T-helper 2 cell treated with Interferon-gamma antibody and Interleukin-4, amounts not matched to agents 5 μg/mL and 100 μg/mL, for 36 hours (primary cell): ENCODE data around the gene TMEM143.

ENCODE experiments used
- DNase-seq: peaks from one replicate; pipeline ENCODE4 v3.0.0; 2021; ENCODE audit warnings: low spot score
- H3K27ac Mint-ChIP-seq: one replicate; pipeline ENCODE4 v1.8.0; 2021; ENCODE audit warnings: mild to moderate bottlenecking, mixed read lengths
- H3K27me3 Mint-ChIP-seq: one replicate; pipeline ENCODE4 v1.8.0; 2021; ENCODE audit warnings: low read depth, mixed read lengths
- H3K36me3 Mint-ChIP-seq: one replicate; pipeline ENCODE4 v1.8.0; 2021; ENCODE audit warnings: low read depth, mixed read lengths
- H3K4me1 Mint-ChIP-seq: one replicate; pipeline ENCODE4 v1.8.0; 2021; ENCODE audit warnings: low read depth, mixed read lengths
- H3K4me3 Mint-ChIP-seq: one replicate; pipeline ENCODE4 v1.8.0; 2022; ENCODE audit warnings: mild to moderate bottlenecking, moderate library complexity, mixed read lengths
- H3K9me3 Mint-ChIP-seq: one replicate; pipeline ENCODE4 v1.8.0; 2021; ENCODE audit warnings: mixed read lengths

Gene TMEM143

DNA sequence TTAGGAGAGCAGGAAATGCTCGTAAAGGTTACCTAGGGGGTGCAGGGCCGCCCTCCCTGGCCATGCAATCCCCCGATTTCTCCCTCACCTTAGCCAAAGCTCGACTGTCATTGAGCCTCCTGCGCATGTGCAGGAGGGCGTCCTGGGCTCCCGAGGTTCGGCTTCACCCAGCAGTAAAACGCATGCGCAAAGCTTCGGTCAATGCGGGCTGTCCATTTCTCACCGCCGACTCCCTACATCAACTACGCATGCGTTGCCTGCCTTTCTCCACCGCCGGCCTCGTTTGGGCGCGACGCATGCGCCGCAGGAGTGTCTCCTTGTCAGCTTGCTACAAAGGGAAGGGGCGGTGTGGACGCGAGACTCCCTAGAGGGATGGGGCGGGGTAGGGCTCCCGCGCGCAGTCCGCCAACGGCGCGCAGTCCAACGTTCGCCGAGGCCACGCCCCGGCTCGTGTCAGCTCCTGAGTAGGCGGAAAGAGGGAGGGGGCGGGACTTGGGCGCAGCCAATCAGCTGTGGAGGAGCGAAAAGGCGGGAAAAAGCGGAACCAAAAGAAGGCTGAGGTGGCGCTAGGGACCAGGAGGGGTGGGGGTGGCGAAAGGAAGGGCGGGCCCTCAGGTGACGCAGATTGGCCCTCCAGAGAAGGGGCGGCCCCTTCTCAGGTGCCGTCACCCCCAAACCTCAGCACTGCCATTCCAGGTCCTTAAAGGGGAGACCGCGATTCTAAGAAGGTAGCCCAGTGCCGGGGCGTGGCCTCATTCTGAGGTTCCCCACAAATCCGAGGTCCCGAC is at the start of gene TMEM143, which contains the start of gene SYNGR4:
TMEM143 (minus strand) TSS at position 131 of the 788 bp plus-strand sequence; CDS start at position 111, 20 bp downstream.
SYNGR4 (plus strand) TSS at position 558 of the 788 bp plus-strand sequence. CDS start 1,476 bp downstream, outside the sequence.
- Mint-ChIP-seq H3K36me3 (peaks cover 3% of the 10 kb centered on the region), H3K4me3 (peak within 1 kb of the TSS; percentile 85), H3K27me3 (peaks cover 4% of the 10 kb centered on the region), H3K9me3 (no peaks in the 10 kb centered on the region), H3K27ac (peak within 1 kb of the TSS; percentile 94), H3K4me1 (peaks cover 21% of the 10 kb centered on the region)
- DNase-seq: peak; percentile 99

DNA sequence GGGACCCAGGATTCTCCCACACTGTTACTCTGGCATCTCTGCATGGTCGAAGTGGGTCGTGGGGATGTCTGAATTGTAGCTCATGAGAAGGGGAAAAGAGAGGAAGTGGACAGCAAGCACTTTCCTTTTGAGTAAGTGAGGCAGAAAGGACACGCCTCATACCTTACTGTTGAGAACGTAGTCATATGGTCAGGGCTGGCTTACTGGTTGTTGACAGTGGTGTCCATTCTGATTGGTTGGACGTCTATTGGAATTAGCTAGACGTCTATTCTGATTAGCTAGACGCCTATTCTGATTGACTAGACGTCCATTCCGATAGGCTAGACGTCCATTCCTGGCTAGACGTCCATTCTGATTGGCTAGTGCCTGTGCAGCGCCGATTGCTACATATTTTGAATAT is 42.1 kb upstream of the TMEM143 start:
- H3K4me1 Mint-ChIP-seq: peaks cover 8% of the 10 kb centered on the region
- DNase-seq: no peak
- no peak overlapping the region for H3K27ac Mint-ChIP-seq
- H3K27me3 Mint-ChIP-seq: peaks cover 8% of the 10 kb centered on the region
- no peaks in the 10 kb centered on the region for H3K9me3 Mint-ChIP-seq
- H3K4me3 Mint-ChIP-seq: no peak overlapping the region
- no peaks in the 10 kb centered on the region for H3K36me3 Mint-ChIP-seq

DNA sequence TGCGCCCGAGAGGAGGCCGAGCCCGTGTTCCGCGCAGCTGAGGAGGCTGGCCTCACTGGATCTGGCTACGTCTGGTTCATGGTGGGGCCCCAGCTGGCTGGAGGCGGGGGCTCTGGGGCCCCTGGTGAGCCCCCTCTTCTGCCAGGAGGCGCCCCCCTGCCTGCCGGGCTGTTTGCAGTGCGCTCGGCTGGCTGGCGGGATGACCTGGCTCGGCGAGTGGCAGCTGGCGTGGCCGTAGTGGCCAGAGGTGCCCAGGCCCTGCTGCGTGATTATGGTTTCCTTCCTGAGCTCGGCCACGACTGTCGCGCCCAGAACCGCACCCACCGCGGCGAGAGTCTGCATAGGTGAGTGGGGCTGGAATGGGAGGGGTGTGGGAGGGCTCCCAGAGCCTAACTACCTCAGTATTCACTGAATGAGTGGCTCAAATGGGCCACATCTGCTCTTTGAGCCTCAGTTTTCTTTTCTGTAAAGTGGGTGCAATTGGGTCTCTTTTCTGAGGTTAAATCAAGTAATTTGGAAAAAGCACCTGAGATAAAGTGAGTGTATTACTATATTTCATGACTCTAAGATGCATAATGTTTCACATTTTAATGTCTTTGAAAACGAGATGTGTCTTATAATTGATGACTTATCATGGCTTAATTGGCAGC is 41.4 kb upstream of the TMEM143 start:
- H3K4me1 Mint-ChIP-seq: peaks cover 11% of the 10 kb centered on the region
- peaks cover 8% of the 10 kb centered on the region for H3K27me3 Mint-ChIP-seq
- no peak for DNase-seq
- H3K9me3 Mint-ChIP-seq: no peaks in the 10 kb centered on the region
- no peak overlapping the region for H3K4me3 Mint-ChIP-seq
- H3K36me3 Mint-ChIP-seq: no peaks in the 10 kb centered on the region
- no peak overlapping the region for H3K27ac Mint-ChIP-seq

DNA sequence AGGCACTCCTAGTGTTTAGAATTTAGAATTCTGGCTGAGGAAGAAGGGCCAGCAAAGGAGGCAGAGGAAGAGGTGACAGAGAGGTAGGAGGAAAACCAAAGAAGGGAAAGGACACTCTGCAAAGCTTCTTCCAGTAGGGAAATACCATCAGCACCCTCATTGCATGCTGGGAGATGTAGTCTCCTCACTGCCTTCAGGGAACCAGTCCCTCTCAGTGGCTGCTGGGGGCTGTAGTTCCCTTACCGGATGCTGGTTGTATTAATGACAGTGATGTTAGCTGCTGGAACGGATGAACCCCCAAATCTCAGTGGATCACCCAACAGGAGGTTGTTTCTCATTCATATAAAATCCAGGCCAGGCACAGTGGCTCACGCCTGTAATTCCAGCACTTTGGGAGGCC is 39.9 kb upstream of the TMEM143 start:
- peaks cover 17% of the 10 kb centered on the region for H3K4me1 Mint-ChIP-seq
- peak; percentile 30 for DNase-seq
- H3K27me3 Mint-ChIP-seq: peaks cover 10% of the 10 kb centered on the region
- no peaks in the 10 kb centered on the region for H3K36me3 Mint-ChIP-seq
- H3K4me3 Mint-ChIP-seq: no peak overlapping the region
- H3K27ac Mint-ChIP-seq: no peak overlapping the region
- H3K9me3 Mint-ChIP-seq: no peaks in the 10 kb centered on the region

DNA sequence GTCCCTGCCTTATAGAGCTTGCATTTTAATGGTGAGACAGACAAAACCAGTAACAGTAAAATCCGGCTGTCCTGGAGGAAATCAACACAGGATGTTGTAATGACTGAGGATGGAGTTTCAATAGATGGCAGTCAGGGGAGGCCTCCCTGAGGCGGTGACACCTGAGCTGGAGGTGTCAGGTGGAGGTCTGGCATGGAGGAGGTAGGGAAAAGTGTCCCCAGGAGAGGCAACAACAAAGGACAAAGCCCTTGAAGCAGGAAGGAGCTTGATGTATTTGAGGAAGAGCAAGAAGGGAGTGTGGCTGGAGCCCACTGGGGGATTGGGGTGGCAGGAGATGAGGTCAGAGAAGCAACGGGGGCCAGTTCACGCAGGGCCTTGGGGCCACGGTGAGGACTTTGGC is 37.5 kb upstream of the TMEM143 start:
- H3K27me3 Mint-ChIP-seq: peaks cover 20% of the 10 kb centered on the region
- H3K27ac Mint-ChIP-seq: no peak overlapping the region
- no peak for DNase-seq
- no peaks in the 10 kb centered on the region for H3K36me3 Mint-ChIP-seq
- no peak overlapping the region for H3K4me3 Mint-ChIP-seq
- H3K9me3 Mint-ChIP-seq: no peaks in the 10 kb centered on the region
- H3K4me1 Mint-ChIP-seq: peaks cover 27% of the 10 kb centered on the region

DNA sequence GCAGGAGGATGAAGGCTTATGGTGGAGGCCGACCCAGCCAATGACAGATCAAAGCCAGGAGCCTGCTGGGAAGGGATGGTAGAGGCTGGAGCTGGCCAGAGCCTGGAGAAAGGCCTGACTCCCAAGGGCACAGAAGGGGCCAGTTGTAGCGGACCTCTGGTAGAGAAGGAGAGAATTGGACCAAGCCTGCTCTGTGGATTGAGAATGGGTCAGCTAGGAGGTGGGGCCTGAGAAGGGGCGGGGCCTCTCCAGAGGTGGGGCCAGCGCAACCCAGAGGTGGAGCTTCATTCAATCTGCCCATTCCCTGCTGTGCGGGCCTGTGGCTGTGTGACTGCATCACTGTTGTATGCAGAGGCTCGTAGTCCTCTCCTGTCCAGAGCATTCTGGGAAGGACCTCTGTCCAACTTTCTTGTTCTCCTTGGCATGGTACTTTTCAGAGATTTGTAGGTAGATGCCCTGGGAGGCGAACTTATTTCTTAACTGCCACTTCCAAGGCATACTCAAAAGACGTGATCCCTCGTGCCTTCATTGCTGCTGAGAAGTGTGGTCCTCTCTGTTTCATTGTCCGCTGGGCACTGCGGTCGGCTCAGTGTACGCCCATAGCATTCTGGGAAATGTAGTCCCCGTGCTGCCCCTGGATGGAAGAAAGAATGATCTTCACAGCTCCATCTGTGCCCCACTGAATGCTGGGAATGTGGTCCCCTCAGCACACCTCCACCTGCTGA is 36.4 kb upstream of the TMEM143 start:
- peaks cover 23% of the 10 kb centered on the region for H3K4me1 Mint-ChIP-seq
- H3K9me3 Mint-ChIP-seq: no peaks in the 10 kb centered on the region
- no peak overlapping the region for H3K27ac Mint-ChIP-seq
- peaks cover 30% of the 10 kb centered on the region for H3K27me3 Mint-ChIP-seq
- DNase-seq: peak; percentile 22
- H3K4me3 Mint-ChIP-seq: no peak overlapping the region
- H3K36me3 Mint-ChIP-seq: no peaks in the 10 kb centered on the region

DNA sequence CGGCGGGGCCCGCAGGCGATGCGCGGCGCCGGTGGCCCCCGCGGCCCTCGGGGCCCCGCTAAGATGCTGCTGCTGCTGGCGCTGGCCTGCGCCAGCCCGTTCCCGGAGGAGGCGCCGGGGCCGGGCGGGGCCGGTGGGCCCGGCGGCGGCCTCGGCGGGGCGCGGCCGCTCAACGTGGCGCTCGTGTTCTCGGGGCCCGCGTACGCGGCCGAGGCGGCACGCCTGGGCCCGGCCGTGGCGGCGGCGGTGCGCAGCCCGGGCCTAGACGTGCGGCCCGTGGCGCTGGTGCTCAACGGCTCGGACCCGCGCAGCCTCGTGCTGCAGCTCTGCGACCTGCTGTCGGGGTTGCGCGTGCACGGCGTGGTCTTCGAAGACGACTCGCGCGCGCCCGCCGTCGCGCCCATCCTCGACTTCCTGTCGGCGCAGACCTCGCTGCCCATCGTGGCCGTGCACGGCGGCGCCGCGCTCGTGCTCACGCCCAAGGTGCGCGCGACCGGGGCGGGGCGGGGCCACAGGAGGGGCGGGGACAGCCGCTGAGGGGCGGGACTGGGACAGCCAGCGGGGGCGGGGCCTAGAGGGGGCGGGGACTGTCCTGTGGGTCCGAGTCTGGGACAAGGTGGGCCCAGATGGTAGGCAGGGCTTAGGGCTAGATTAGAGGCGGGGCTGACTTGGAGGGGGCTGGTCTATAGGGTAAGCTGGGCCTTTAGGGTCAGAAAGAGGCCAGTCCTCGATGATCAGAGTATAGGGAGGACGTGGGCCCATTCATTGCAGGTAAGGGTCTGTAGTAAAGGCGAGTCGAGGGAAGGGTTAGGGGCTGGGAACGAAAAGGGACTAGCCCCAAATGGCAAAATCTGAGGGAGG is 34.9 kb upstream of the TMEM143 start:
- Mint-ChIP-seq H3K36me3 (no peaks in the 10 kb centered on the region), H3K27ac (peak overlapping the region; percentile 38), H3K9me3 (no peaks in the 10 kb centered on the region), H3K4me3 (peak overlapping the region; percentile 44), H3K27me3 (peaks cover 42% of the 10 kb centered on the region), H3K4me1 (peaks cover 22% of the 10 kb centered on the region)
- DNase-seq: peak; percentile 87

DNA sequence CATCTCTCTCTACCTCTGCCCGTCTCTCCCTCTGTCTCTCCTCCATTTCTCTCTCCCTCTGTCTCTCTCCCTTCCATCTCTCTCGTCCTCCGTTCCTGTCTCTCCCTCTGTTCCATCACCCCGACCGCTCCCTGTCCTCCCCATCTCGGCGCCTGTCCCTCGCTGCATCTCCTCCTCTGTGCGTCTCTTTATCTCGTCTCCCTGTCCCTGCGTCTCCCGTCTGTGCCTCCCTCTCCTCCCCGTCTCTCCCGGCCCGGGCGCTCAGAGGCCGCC is 34.3 kb upstream of the TMEM143 start:
- Mint-ChIP-seq H3K9me3 (no peaks in the 10 kb centered on the region), H3K4me3 (peak overlapping the region; percentile 88), H3K4me1 (peaks cover 19% of the 10 kb centered on the region), H3K27me3 (peaks cover 47% of the 10 kb centered on the region), H3K27ac (peak overlapping the region; percentile 87), H3K36me3 (no peaks in the 10 kb centered on the region)
- DNase-seq: no peak

DNA sequence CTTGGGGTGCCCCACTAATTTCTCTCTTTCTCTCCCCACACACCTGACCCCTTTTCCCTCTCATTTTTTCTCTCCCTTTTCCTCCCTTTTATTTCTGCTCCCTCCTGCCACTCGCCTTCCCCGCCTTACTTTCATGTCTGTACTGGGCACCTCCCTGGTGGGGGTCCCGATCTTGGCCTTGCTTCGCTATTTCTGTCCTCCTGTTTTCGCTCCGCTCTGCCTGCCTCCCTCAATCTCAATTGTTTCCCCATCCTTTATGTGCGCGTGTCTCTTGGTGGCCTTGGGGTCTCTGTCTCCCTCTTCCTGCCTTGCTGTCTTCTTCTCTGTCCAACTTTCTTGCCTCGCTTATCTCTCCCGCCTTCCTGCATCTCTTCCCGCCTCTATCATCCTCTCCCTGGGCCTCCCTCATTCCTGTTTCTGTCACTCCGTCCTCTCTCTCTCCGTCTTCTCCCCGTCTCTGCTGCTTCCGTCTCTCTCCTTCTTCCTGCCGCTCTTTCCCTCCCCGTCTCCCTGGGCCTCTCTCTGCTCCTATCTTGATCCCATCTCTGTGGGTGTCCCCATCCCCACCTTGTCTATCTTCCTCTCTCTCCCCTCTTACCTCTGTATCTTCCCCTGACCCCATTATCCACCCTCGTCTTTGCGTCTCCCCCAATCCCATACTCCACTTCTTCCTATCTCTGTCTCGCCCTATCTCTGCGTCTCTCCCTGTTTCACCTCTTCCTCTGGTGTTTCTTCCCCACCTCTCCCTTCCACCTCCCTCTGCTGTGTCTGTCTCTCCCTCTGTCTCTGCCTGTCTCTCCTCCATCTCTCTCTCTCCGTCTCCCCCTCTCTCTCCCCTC is 33.7 kb upstream of the TMEM143 start:
- DNase-seq: no peak

DNA sequence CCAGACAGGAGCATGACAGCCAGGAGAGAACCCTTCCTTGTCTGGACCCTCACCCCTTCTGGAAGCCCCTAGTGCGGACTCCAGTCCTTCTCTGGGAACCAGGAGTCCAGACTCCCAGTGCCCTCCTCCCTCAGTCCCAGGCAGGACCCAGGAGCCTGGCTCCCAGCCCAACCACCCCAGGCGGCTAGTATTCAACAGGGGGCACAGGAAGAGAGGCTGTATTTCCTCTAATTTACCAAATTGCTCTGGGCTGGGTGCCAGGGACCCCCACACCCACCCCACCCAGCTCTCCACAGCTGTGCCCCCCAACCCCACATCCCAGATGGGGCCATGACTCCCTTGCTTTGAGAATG is 33.1 kb upstream of the TMEM143 start:
- no peaks in the 10 kb centered on the region for H3K36me3 Mint-ChIP-seq
- DNase-seq: no peak
- H3K4me3 Mint-ChIP-seq: no peak overlapping the region
- H3K27me3 Mint-ChIP-seq: peaks cover 55% of the 10 kb centered on the region
- no peaks in the 10 kb centered on the region for H3K9me3 Mint-ChIP-seq
- no peak overlapping the region for H3K27ac Mint-ChIP-seq
- H3K4me1 Mint-ChIP-seq: peaks cover 19% of the 10 kb centered on the region

More for the DNA sequence above, 33.7 kb upstream of the TMEM143 start:
- Mint-ChIP-seq H3K27me3 (peaks cover 53% of the 10 kb centered on the region), H3K27ac (peak overlapping the region; percentile 87), H3K36me3 (no peaks in the 10 kb centered on the region), H3K4me1 (peaks cover 19% of the 10 kb centered on the region), H3K4me3 (peak overlapping the region; percentile 88), H3K9me3 (no peaks in the 10 kb centered on the region)

DNA sequence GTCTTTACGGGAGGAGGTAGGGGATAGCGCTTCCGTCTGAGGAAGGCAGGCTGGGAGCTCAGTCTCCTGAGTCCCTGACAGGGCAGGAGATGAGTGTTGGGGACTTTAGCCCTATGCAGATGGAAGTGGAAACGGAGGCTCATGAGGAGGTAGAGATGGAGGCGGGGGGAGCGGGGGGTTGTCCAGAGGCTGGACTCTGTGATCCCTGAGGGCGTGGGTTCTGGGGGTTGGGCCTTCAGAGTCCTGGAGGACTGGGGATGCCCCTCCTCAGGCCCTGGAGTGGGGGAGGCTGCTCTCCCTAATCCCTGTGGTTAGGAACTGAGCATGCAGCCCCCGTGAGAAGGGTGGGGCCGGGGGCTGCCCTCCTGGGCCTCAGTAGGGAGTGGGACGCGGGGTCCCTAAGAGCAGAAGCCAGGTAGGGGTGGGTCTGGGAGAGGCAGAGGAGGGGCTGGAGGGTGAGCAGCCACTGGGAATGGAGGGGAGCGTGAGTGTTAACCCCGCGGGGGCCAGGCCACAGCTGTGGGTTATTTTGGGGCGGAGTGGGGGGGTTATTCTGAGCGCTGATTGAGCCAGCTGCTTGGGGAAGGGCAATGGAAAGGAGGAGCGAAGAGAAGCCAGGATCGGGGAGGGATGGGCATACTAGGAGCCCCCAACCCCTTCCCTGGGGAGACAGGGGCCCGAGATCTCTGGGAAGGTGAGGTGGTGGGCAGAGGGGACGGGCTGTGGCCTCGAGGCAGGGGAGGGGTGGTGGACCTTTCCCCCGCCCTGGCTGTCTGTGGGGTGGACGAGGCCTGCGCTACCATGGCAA is 32.5 kb upstream of the TMEM143 start:
- Mint-ChIP-seq H3K27me3 (peaks cover 59% of the 10 kb centered on the region), H3K27ac (no peak overlapping the region), H3K4me1 (peaks cover 22% of the 10 kb centered on the region), H3K36me3 (no peaks in the 10 kb centered on the region), H3K9me3 (no peaks in the 10 kb centered on the region), H3K4me3 (peak overlapping the region; percentile 27)
- no peak for DNase-seq

DNA sequence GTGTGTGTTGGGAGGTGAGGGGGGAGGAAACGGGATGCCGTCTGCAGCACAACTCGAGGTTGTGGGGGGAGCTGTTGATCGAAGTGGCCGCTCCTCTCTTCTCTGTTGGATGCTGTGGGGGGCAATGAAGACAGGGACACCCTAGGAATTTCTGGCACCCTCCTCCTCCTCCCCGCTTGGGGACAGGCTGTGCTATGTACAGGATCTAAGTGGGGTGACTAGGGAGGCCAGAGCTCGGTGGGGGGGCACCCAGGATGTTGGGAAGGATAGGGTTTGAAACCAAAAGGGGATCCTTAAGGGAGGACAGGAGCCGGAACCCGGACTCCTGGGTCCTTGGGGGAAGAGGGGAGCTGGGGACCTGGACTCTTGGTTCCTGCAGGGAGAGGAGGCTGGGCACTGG is 31.8 kb upstream of the TMEM143 start:
- Mint-ChIP-seq H3K4me3 (no peak overlapping the region), H3K27me3 (peaks cover 59% of the 10 kb centered on the region)

More for the DNA sequence above, 31.8 kb upstream of the TMEM143 start:
- no peak for DNase-seq
- H3K27ac Mint-ChIP-seq: no peak overlapping the region
- H3K36me3 Mint-ChIP-seq: no peaks in the 10 kb centered on the region
- H3K4me1 Mint-ChIP-seq: peaks cover 22% of the 10 kb centered on the region
- no peaks in the 10 kb centered on the region for H3K9me3 Mint-ChIP-seq
